HEK293 (cell line): ENCODE measurements around the gene ACADVL.

Source experiments
- CTCF ChIA-PET: fragments of 350-600 bp; formaldehyde crosslinking; extraction: SDS; loops from one replicate; lab custom pipeline; 2021; ENCODE audit warnings: antibody characterized with exemption; lab: Yijun Ruan, JAX
- POLR2A ChIA-PET: fragments of 300-600 bp; formaldehyde crosslinking; extraction: SDS; loops from one replicate; lab custom pipeline; 2020; ENCODE audit warnings: antibody characterized with exemption, inconsistent platforms; lab: Yijun Ruan, JAX
- H3K27ac ChIP-seq: fragments of 200-500 bp; sonication (Bioruptor generic); 2 replicates; pipeline ENCODE4 v1.5.1; 2014; ENCODE audit warnings: low read depth, low read length, control low read depth, inconsistent platforms; ENCODE audit errors: extremely low read depth
- H3K36me3 ChIP-seq, 2 experiments: fragments of 200-500 bp in 1 of 2; sonication (Bioruptor generic) in 1 of 2; 1 replicate in 1 of 2; 2 replicates in 1 of 2; pipeline ENCODE4 v1.5.1; 2014 to 2017; ENCODE audit warnings: inconsistent platforms in 2 of 2, low read length in 2 of 2; ENCODE audit not compliant: control insufficient read depth in 2 of 2, insufficient read depth in 1 of 2
- H3K4me1 ChIP-seq: fragments of 200-500 bp; sonication (Bioruptor generic); 2 replicates; pipeline ENCODE4 v1.5.1; 2014; ENCODE audit warnings: mild to moderate bottlenecking, low read length, inconsistent platforms; ENCODE audit not compliant: control insufficient read depth, insufficient read depth
- H3K4me3 ChIP-seq: 2 replicates; pipeline ENCODE4 v1.5.1; 2011; ENCODE audit warnings: low read depth, mild to moderate bottlenecking, control low read depth, low read length, moderate library complexity
- H3K9me3 ChIP-seq: fragments of 200-500 bp; sonication (Bioruptor generic); 2 replicates; pipeline ENCODE4 v1.5.1; 2014; ENCODE audit warnings: low read depth, low read length, inconsistent platforms; ENCODE audit not compliant: control insufficient read depth, insufficient read depth
- GLIS2 ChIP-seq: fragments of 450-650 bp; formaldehyde crosslinking; IDR thresholded peaks from 2 replicates; pipeline ENCODE4 v1.5.1; 2016; ENCODE audit warnings: missing biosample characterization, missing genetic modification characterization
- IKZF3 ChIP-seq: fragments of 450-650 bp; IDR thresholded peaks from 2 replicates; pipeline ENCODE4 v1.5.0; 2018; ENCODE audit warnings: missing biosample characterization, mild to moderate bottlenecking, missing genetic modification characterization, moderate library complexity
- KLF1 ChIP-seq: fragments of 450-650 bp; formaldehyde crosslinking; IDR thresholded peaks from 2 replicates; pipeline ENCODE4 v1.5.1; 2016; ENCODE audit warnings: missing biosample characterization, missing genetic modification characterization
- KLF7 ChIP-seq: fragments of 450-650 bp; formaldehyde crosslinking; IDR thresholded peaks from 2 replicates; pipeline ENCODE4 v1.5.1; 2016; ENCODE audit warnings: missing biosample characterization, missing genetic modification characterization, borderline replicate concordance
- MYNN ChIP-seq: fragments of 450-650 bp; formaldehyde crosslinking; IDR thresholded peaks from 2 replicates; pipeline ENCODE4 v1.5.1; 2016; ENCODE audit warnings: missing biosample characterization, missing genetic modification characterization, borderline replicate concordance
- MZF1 ChIP-seq: fragments of 450-650 bp; formaldehyde crosslinking; IDR thresholded peaks from 2 replicates; pipeline ENCODE4 v1.5.1; 2017; ENCODE audit warnings: missing biosample characterization, missing genetic modification characterization, borderline replicate concordance
- SCRT2 ChIP-seq: fragments of 450-650 bp; formaldehyde crosslinking; IDR thresholded peaks from 2 replicates; pipeline ENCODE4 v1.5.1; 2016; ENCODE audit warnings: missing biosample characterization, missing genetic modification characterization
- SP3 ChIP-seq: fragments of 450-650 bp; formaldehyde crosslinking; IDR thresholded peaks from 2 replicates; pipeline ENCODE4 v1.5.1; 2016; ENCODE audit warnings: missing biosample characterization, missing genetic modification characterization
- ZFHX2 ChIP-seq: fragments of 450-650 bp; formaldehyde crosslinking; conservative IDR thresholded peaks from 2 replicates; pipeline ENCODE4 v1.5.1; 2016; ENCODE audit warnings: missing biosample characterization, missing genetic modification characterization
- ZNF335 ChIP-seq: fragments of 450-650 bp; formaldehyde crosslinking; conservative IDR thresholded peaks from 2 replicates; pipeline ENCODE4 v1.5.1; 2016; ENCODE audit warnings: missing biosample characterization, missing genetic modification characterization
- ZNF366 ChIP-seq: fragments of 450-650 bp; formaldehyde crosslinking; conservative IDR thresholded peaks from 2 replicates; pipeline ENCODE4 v1.5.1; 2016; ENCODE audit warnings: missing biosample characterization, missing genetic modification characterization
- ZNF433 ChIP-seq: fragments of 450-650 bp; formaldehyde crosslinking; IDR thresholded peaks from 2 replicates; pipeline ENCODE4 v1.5.1; 2016; ENCODE audit warnings: missing biosample characterization, missing genetic modification characterization, low read depth
- ZNF501 ChIP-seq: fragments of 450-650 bp; formaldehyde crosslinking; IDR thresholded peaks from 2 replicates; pipeline ENCODE4 v1.5.1; 2016; ENCODE audit warnings: missing biosample characterization, missing genetic modification characterization
- ZNF560 ChIP-seq: fragments of 450-650 bp; formaldehyde crosslinking; IDR thresholded peaks from 2 replicates; pipeline ENCODE4 v1.5.1; 2017; ENCODE audit warnings: missing biosample characterization, missing genetic modification characterization, borderline replicate concordance
- ZNF610 ChIP-seq: fragments of 450-650 bp; formaldehyde crosslinking; IDR thresholded peaks from 2 replicates; pipeline ENCODE4 v1.5.1; 2016; ENCODE audit warnings: missing biosample characterization, missing genetic modification characterization, borderline replicate concordance
- ZNF660 ChIP-seq: fragments of 450-650 bp; IDR thresholded peaks from 2 replicates; pipeline ENCODE4 v1.5.1; 2018; ENCODE audit warnings: missing biosample characterization, mild to moderate bottlenecking, missing genetic modification characterization
- ZNF843 ChIP-seq: fragments of 450-650 bp; formaldehyde crosslinking; IDR thresholded peaks from 2 replicates; pipeline ENCODE4 v1.5.1; 2016; ENCODE audit warnings: missing biosample characterization, missing genetic modification characterization
- TF ChIP-seq, protein P1 (sequence below): fragments of 450-650 bp; formaldehyde crosslinking; IDR thresholded peaks from 2 replicates; pipeline ENCODE4 v1.5.1; 2016; ENCODE audit warnings: missing biosample characterization, missing genetic modification characterization
- TF ChIP-seq, protein P2 (sequence below): fragments of 450-650 bp; formaldehyde crosslinking; IDR thresholded peaks from 2 replicates; pipeline ENCODE4 v1.5.1; 2016; ENCODE audit warnings: missing biosample characterization, missing genetic modification characterization
- TF ChIP-seq, protein P3 (sequence below): fragments of 450-650 bp; formaldehyde crosslinking; IDR thresholded peaks from 2 replicates; pipeline ENCODE4 v1.5.1; 2016; ENCODE audit warnings: missing biosample characterization, missing genetic modification characterization

ACADVL gene

GRCh38 chr17:7211491-7212273 lies 8.1 kb upstream of the ACADVL start:
- CTCF ChIA-PET: interaction anchor here (0.7 kb wide), 1 partner anchor 149 kb away, joined by 4 read pairs; no protein-coding TSS in a partner anchor

GRCh38 chr17:7213895-7214299 lies 5.8 kb upstream of the ACADVL start:
- H3K4me1 ChIP-seq: peaks cover 11% of the 10 kb centered on the region

More at GRCh38 chr17:7211491-7212273, 8.1 kb upstream of the ACADVL start:
- Histone ChIP-seq H3K36me3 (no peaks in the 10 kb centered on the region), H3K4me3 (no peak overlapping the region), H3K4me1 (peaks cover 8% of the 10 kb centered on the region; the same call in 1 of the 2 replicates), H3K9me3 (no peaks in the 10 kb centered on the region), H3K27ac (no peak overlapping the region)
- POLR2A ChIA-PET: no interaction called here
- TF ChIP-seq, protein P1, sequence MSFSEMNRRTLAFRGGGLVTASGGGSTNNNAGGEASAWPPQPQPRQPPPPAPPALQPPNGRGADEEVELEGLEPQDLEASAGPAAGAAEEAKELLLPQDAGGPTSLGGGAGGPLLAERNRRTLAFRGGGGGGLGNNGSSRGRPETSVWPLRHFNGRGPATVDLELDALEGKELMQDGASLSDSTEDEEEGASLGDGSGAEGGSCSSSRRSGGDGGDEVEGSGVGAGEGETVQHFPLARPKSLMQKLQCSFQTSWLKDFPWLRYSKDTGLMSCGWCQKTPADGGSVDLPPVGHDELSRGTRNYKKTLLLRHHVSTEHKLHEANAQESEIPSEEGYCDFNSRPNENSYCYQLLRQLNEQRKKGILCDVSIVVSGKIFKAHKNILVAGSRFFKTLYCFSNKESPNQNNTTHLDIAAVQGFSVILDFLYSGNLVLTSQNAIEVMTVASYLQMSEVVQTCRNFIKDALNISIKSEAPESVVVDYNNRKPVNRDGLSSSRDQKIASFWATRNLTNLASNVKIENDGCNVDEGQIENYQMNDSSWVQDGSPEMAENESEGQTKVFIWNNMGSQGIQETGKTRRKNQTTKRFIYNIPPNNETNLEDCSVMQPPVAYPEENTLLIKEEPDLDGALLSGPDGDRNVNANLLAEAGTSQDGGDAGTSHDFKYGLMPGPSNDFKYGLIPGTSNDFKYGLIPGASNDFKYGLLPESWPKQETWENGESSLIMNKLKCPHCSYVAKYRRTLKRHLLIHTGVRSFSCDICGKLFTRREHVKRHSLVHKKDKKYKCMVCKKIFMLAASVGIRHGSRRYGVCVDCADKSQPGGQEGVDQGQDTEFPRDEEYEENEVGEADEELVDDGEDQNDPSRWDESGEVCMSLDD (tag by site-specific recombination): peak; percentile 3; the same call in 1 of the 2 replicates
- TF ChIP-seq ZNF433: no peak

DNA sequence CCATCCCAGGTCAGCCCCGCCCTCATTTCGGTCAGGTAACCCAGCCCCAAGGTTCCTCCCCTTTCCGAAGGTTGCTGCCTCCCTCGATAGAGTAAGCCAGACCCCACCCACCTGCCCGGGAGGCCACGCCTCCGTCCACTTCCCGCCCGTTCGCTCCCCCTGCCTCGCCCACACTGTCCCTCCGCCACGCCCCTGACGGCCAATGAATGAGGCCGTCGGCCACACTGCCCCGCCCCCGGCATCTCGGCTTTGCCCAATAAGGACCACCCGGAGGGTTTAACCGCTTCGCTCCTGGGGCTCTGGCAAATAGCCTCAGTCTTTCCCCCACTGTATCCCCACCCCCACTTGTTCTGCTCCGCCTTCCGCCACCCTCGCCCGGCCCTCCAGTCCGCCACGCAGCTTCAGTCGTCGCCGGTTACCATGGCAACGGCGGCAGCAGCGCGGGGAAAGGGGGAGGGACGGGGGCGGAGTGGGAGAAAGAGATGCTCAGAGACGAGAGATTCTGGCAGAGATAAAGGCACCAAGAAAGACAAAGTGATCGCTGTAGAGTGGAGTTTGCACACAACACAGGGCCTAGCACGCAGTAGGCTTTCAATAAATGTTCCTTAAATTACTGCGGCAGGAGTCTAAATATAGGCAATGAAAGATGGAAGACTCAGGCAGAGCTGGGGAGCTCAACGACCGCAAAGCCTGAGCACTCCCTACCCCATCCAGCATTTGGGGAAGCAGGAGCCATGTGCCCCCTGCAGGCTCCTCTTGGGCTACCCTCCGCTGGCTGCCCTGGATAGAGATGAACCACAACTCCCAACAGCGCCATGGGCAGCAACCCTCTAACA lies 5.2 kb upstream of the ACADVL start:
- Histone ChIP-seq H3K4me3 (peak overlapping the region; percentile 36), H3K36me3 (no peaks in the 10 kb centered on the region), H3K27ac (no peak overlapping the region), H3K9me3 (no peaks in the 10 kb centered on the region), H3K4me1 (peaks cover 11% of the 10 kb centered on the region)
- ChIA-PET POLR2A (interaction anchor here (0.6 to 2.7 kb wide), 11 partner anchors 9 to 698 kb away, joined by 3 to 10 read pairs (median 4); partner anchors contain the start of genes DVL2, NAA38, PHF23 and SLC16A13), CTCF (interaction anchor here (0.5 to 2.3 kb wide), 11 partner anchors 8 to 597 kb away, joined by 3 to 12 read pairs (median 5); no protein-coding TSS in a partner anchor)
- TF ChIP-seq ZNF660: peak; percentile 73; the same call in 1 of the 2 replicates
- TF ChIP-seq GLIS2 (tag by site-specific recombination): peak; percentile 97
- no peak for TF ChIP-seq ZNF433
- TF ChIP-seq ZFHX2 (tag by site-specific recombination): peak; percentile 96
- peak; percentile 99 for TF ChIP-seq ZNF335 (tag by site-specific recombination)
- TF ChIP-seq KLF1 (tag by site-specific recombination): peak; percentile 88
- peak; percentile 99 for TF ChIP-seq SP3 (tag by site-specific recombination)
- peak; percentile 93 for TF ChIP-seq MZF1 (tag by site-specific recombination)
- peak; percentile 43; the same call in 1 of the 2 replicates for TF ChIP-seq ZNF501 (tag by site-specific recombination)
- TF ChIP-seq IKZF3 (tag by site-specific recombination): peak; percentile 88
- TF ChIP-seq ZNF610 (tag by site-specific recombination): no peak
- no peak for TF ChIP-seq ZNF560 (tag by site-specific recombination)
- TF ChIP-seq, protein P2, sequence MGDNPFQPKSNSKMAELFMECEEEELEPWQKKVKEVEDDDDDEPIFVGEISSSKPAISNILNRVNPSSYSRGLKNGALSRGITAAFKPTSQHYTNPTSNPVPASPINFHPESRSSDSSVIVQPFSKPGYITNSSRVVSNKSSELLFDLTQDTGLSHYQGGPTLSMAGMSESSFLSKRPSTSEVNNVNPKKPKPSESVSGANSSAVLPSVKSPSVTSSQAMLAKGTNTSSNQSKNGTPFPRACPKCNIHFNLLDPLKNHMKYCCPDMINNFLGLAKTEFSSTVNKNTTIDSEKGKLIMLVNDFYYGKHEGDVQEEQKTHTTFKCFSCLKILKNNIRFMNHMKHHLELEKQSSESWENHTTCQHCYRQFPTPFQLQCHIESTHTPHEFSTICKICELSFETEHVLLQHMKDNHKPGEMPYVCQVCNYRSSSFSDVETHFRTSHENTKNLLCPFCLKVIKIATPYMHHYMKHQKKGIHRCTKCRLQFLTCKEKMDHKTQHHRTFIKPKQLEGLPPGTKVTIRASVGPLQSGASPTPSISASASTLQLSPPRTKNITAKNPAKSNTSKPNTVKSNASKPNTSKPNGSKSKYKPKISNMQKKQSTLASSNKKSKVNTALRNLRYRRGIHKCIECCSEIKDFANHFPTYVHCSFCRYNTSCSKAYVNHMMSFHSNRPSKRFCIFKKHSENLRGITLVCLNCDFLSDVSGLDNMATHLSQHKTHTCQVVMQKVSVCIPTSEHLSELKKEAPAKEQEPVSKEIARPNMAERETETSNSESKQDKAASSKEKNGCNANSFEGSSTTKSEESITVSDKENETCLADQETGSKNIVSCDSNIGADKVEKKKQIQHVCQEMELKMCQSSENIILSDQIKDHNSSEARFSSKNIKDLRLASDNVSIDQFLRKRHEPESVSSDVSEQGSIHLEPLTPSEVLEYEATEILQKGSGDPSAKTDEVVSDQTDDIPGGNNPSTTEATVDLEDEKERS (tag by site-specific recombination): peak; percentile 42; the same call in 1 of the 2 replicates

More at GRCh38 chr17:7213895-7214299, 5.8 kb upstream of the ACADVL start:
- Histone ChIP-seq H3K36me3 (no peaks in the 10 kb centered on the region), H3K27ac (no peak overlapping the region), H3K4me3 (peak overlapping the region; percentile 28), H3K9me3 (no peaks in the 10 kb centered on the region)
- CTCF ChIA-PET: interaction anchor here (0.6 to 2.3 kb wide), 9 partner anchors 9 to 598 kb away, joined by 3 to 12 read pairs (median 5); no protein-coding TSS in a partner anchor
- POLR2A ChIA-PET: interaction anchor here (0.6 to 2.7 kb wide), 11 partner anchors 9 to 699 kb away, joined by 3 to 10 read pairs (median 4); partner anchors contain the start of genes DVL2, NAA38, PHF23 and SLC16A13
- TF ChIP-seq SCRT2 (tag by site-specific recombination) (no peak), MYNN (tag by site-specific recombination) (peak; percentile 99), ZNF366 (tag by site-specific recombination) (peak; percentile 29), KLF7 (tag by site-specific recombination) (0 out of 2 replicates have a peak, but pooled peaks have one; percentile 27), IKZF3 (tag by site-specific recombination) (peak; percentile 81), ZNF843 (tag by site-specific recombination) (no peak)
- TF ChIP-seq, protein P3, sequence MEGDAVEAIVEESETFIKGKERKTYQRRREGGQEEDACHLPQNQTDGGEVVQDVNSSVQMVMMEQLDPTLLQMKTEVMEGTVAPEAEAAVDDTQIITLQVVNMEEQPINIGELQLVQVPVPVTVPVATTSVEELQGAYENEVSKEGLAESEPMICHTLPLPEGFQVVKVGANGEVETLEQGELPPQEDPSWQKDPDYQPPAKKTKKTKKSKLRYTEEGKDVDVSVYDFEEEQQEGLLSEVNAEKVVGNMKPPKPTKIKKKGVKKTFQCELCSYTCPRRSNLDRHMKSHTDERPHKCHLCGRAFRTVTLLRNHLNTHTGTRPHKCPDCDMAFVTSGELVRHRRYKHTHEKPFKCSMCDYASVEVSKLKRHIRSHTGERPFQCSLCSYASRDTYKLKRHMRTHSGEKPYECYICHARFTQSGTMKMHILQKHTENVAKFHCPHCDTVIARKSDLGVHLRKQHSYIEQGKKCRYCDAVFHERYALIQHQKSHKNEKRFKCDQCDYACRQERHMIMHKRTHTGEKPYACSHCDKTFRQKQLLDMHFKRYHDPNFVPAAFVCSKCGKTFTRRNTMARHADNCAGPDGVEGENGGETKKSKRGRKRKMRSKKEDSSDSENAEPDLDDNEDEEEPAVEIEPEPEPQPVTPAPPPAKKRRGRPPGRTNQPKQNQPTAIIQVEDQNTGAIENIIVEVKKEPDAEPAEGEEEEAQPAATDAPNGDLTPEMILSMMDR (tag by site-specific recombination): peak; percentile 68
